SK-N-SH (cell line): ENCODE measurements around the gene KRT6B.

Source experiments
- CHD2 ChIP-seq: fragments of 150-350 bp; IDR thresholded peaks from 2 replicates; pipeline ENCODE4 v1.6.1; 2018; ENCODE audit warnings: low read length; ENCODE audit not compliant: partially characterized antibody
- CTCF ChIP-seq: fragments of 200-600 bp; sonication (generic); IDR thresholded peaks from 2 replicates; pipeline ENCODE4 v1.6.1; 2017; ENCODE audit warnings: antibody characterized with exemption, mild to moderate bottlenecking, moderate library complexity
- EP300 ChIP-seq, 2 experiments: IDR thresholded peaks; 2 replicates each; pipeline versions ENCODE4 v1.4.0 to v1.6.1; 2012; ENCODE audit warnings: borderline replicate concordance in 1 of 2, low read depth in 1 of 2, low read length in 1 of 2
- EZH2phosphoT487 ChIP-seq: fragments of 200-600 bp; sonication (generic); IDR thresholded peaks from 2 replicates; pipeline ENCODE4 v1.6.1; 2017; ENCODE audit warnings: low read depth, mixed run types, mild to moderate bottlenecking, antibody characterized with exemption, moderate library complexity, borderline replicate concordance
- MXI1 ChIP-seq: IDR thresholded peaks from 2 replicates; pipeline ENCODE4 v1.6.1; 2012; ENCODE audit warnings: mild to moderate bottlenecking, low read depth, low read length, improper control_type of control experiment
- POLR2AphosphoS5 ChIP-seq: IDR thresholded peaks from 2 replicates; pipeline ENCODE4 v1.6.1; 2012; ENCODE audit warnings: low read depth, low read length
- SIN3A ChIP-seq: IDR thresholded peaks from 2 replicates; pipeline ENCODE4 v1.6.1; 2012; ENCODE audit warnings: low read depth, mild to moderate bottlenecking, low read length, moderate library complexity, borderline replicate concordance
- TAF1 ChIP-seq: IDR thresholded peaks from 2 replicates; pipeline ENCODE4 v1.6.1; 2012; ENCODE audit warnings: low read depth, mild to moderate bottlenecking, low read length, moderate library complexity, borderline replicate concordance
- TCF12 ChIP-seq: IDR thresholded peaks from 2 replicates; pipeline ENCODE4 v1.4.0; 2012
- USF2 ChIP-seq: fragments of 150-350 bp; IDR thresholded peaks from 2 replicates; pipeline ENCODE4 v1.6.1; 2017; ENCODE audit warnings: antibody characterized with exemption, low read length, low read depth, borderline replicate concordance
- YY1 ChIP-seq: IDR thresholded peaks from 2 replicates; pipeline ENCODE4 v1.4.0; 2012; ENCODE audit warnings: low read depth, mild to moderate bottlenecking

- TF ChIP-seq CTCF (no peak), POLR2AphosphoS5 (no peak), EP300 (IDR thresholded peaks at IDR 0.05; ENCODE audit: borderline replicate concordance in 1 of 2, low read depth in 1 of 2, low read length in 1 of 2) (no peak), TAF1 (no peak), MXI1 (no peak), TCF12 (no peak), SIN3A (no peak), YY1 (no peak), CHD2 (no peak), EZH2phosphoT487 (no peak), USF2 (no peak)
Observed at GRCh38 chr12:52494518-52494917, 42.6 kb upstream of the KRT6B start.
